ENCODE data around the gene RAB26. TPM values are rescaled to one million over a fixed set of nuclear protein-coding genes. Genes with fewer than 3 reads are reported as not detected.

Gene RAB26
- total and polyA plus RNA-seq, 2 donors (not counting 3 experiments of a cell fraction or from before 2014, with no cell fraction given), result 0.91 to 2.0 TPM

GRCh38 chr16:2148714-2149629 is 547 bp downstream of the RAB26 start:
- dilution Hi-C loops (cut with MboI; ENCODE audit: extremely low pct_ligation_motif_present, low sequenced_read_pairs) (no loop called here), intact Hi-C loops (cut with micrococcal nuclease) (no loop called here)
- no peak overlapping the region for H3K27ac ChIP-seq (ENCODE audit: insufficient read depth, low read depth, low read length)
- peak; percentile 46 for TF ChIP-seq EZH2 (IDR thresholded peaks at IDR 0.05; ENCODE audit: borderline replicate concordance, low read depth, low read length, severe bottlenecking)
- no peak for TF ChIP-seq POLR2A (IDR thresholded peaks at IDR 0.05; ENCODE audit: low read depth, low read length)
- TF ChIP-seq POLR2AphosphoS5 (IDR thresholded peaks at IDR 0.05; ENCODE audit: insufficient read depth, low read depth, low read length), result peak; percentile 57
- TF ChIP-seq CTCF (IDR thresholded peaks at IDR 0.05; ENCODE audit: extremely low read depth in 1 of 2, insufficient read depth in 1 of 2, low read depth in 1 of 2, low read length in 2 of 2), result no peak
- H3K4me1 ChIP-seq (ENCODE audit: control insufficient read depth, extremely low read depth, insufficient read depth, low read length), result peaks cover 27% of the 10 kb centered on the region
- ChIA-PET POLR2A (interaction anchor here (0.5 to 0.6 kb wide), 2 partner anchors 110 to 1823 kb away, joined by 3 to 4 read pairs; no protein-coding TSS in a partner anchor), CTCF (interaction anchor here (1.2 to 1.6 kb wide), 2 partner anchors 8 to 144 kb away, joined by 3 to 5 read pairs; no protein-coding TSS in a partner anchor)
- H3K9me3 ChIP-seq (replicated peaks; ENCODE audit: control insufficient read depth, insufficient read depth, low read length), result no peaks in the 10 kb centered on the region
- no peaks in the 10 kb centered on the region for H3K9me1 ChIP-seq (replicated peaks; ENCODE audit: control insufficient read depth, extremely low read depth, insufficient read depth, low read length)
- FAIRE-seq (no peak), DNase-seq (ENCODE audit: low read depth, low spot score) (no peak)
- no peaks in the 10 kb centered on the region for H4K20me1 ChIP-seq (replicated peaks; ENCODE audit: control insufficient read depth, extremely low read depth, insufficient read depth, low read length)
- no peak overlapping the region for H2AFZ ChIP-seq (ENCODE audit: low read depth, low read length)
- H3K9ac ChIP-seq (replicated peaks; ENCODE audit: extremely low read depth, insufficient read depth, low read length), result no peak overlapping the region
- H3K4me3 ChIP-seq (replicated peaks in 1 of 3; ENCODE audit: insufficient read depth in 1 of 3, low read depth in 1 of 3, low read length in 3 of 3), result peak overlapping the region in 2 of 3 experiments; percentile 13 to 32
- H3K36me3 ChIP-seq (ENCODE audit: control insufficient read depth in 2 of 2, extremely low read depth in 1 of 2, insufficient read depth in 2 of 2, low read length in 2 of 2), result peaks cover 2 to 7% of the 10 kb centered on the region in 2 experiments
- H3K27me3 ChIP-seq (ENCODE audit: control insufficient read depth in 2 of 2, insufficient read depth in 2 of 2, low read length in 2 of 2), result no peaks in the 10 kb centered on the region
- peak overlapping the region; percentile 31 for H3K4me2 ChIP-seq (ENCODE audit: insufficient read depth, low read length)
- peaks cover 28% of the 10 kb centered on the region for H3K79me2 ChIP-seq (ENCODE audit: control insufficient read depth, insufficient read depth, low read length)
- BruUV-seq (replicated peaks), result no TSS peak
